CD14-positive monocyte (primary cell): ENCODE results near the gene TRIM47. TPM values are rescaled to one million over a fixed set of nuclear protein-coding genes. Genes with fewer than 3 reads are reported as not detected.

ENCODE experiments used
- DNase-seq, 3 donors: peaks; one replicate each; pipeline ENCODE4 v3.0.0-alpha.2; 2011 to 2022
- H2AFZ ChIP-seq: 2 replicates; pipeline ENCODE4 v1.6.0; 2012; ENCODE audit warnings: mild to moderate bottlenecking, low read depth, low read length, inconsistent platforms; ENCODE audit not compliant: insufficient read depth, poor library complexity, severe bottlenecking
- H3K27ac ChIP-seq, 2 donors: 1 replicate in 1 of 2; 2 replicates in 1 of 2; pipeline ENCODE4 v1.5.1; 2012 to 2013; ENCODE audit warnings: low read length in 2 of 2, control low read depth in 1 of 2, inconsistent platforms in 1 of 2, low read depth in 1 of 2, mild to moderate bottlenecking in 1 of 2
- H3K27me3 ChIP-seq, 2 donors: one replicate each; pipeline versions ENCODE4 v1.6.0 to v1.6.1; 2011 to 2013; ENCODE audit warnings: low read length in 2 of 2; ENCODE audit not compliant: control insufficient read depth in 2 of 2, insufficient read depth in 2 of 2
- H3K36me3 ChIP-seq, 2 donors: replicated peaks in 1 of 2; 1 replicate in 1 of 2; 2 replicates in 1 of 2; pipeline versions ENCODE4 v1.5.1 to v1.6.1; 2012 to 2013; ENCODE audit warnings: low read length in 2 of 2, control low read depth in 1 of 2, inconsistent platforms in 1 of 2, mild to moderate bottlenecking in 1 of 2; ENCODE audit not compliant: insufficient read depth in 2 of 2, control insufficient read depth in 1 of 2
- H3K4me1 ChIP-seq, 2 donors: 1 replicate in 1 of 2; 2 replicates in 1 of 2; pipeline versions ENCODE4 v1.5.1 to v1.6.1; 2012 to 2013; ENCODE audit warnings: low read length in 2 of 2, control low read depth in 1 of 2, inconsistent platforms in 1 of 2, mild to moderate bottlenecking in 1 of 2, moderate library complexity in 1 of 2; ENCODE audit not compliant: insufficient read depth in 2 of 2, control insufficient read depth in 1 of 2
- H3K4me2 ChIP-seq: replicated peaks from 2 replicates; pipeline ENCODE3; 2012; ENCODE audit warnings: low read length, moderate library complexity, mild to moderate bottlenecking; ENCODE audit not compliant: poor library complexity, severe bottlenecking; ENCODE audit errors: extremely low read depth
- H3K4me3 ChIP-seq, 3 experiments: fragments of 200-600 bp in 1 of 3; sonication (generic) in 1 of 3; replicated peaks in 1 of 3; 1 replicate in 2 of 3; 2 replicates in 1 of 3; pipeline ENCODE4 v1.5.1; 2011 to 2013; ENCODE audit warnings: low read length in 3 of 3, mild to moderate bottlenecking in 3 of 3, control low read depth in 2 of 3, low read depth in 2 of 3, inconsistent platforms in 1 of 3, moderate library complexity in 1 of 3
- H3K79me2 ChIP-seq: 2 replicates; pipeline ENCODE4 v1.6.0; 2012; ENCODE audit warnings: mild to moderate bottlenecking, control low read depth, inconsistent platforms, low read length, moderate library complexity; ENCODE audit not compliant: insufficient read depth
- H3K9ac ChIP-seq: 2 replicates; pipeline ENCODE4 v1.6.0; 2017; ENCODE audit warnings: low read length, mild to moderate bottlenecking; ENCODE audit not compliant: insufficient read depth, poor library complexity, severe bottlenecking
- H3K9me3 ChIP-seq, 2 donors: replicated peaks in 1 of 2; 1 replicate in 1 of 2; 2 replicates in 1 of 2; pipeline versions ENCODE4 v1.5.1 to v1.6.1; 2012 to 2013; ENCODE audit warnings: low read length in 2 of 2, control low read depth in 1 of 2; ENCODE audit not compliant: control insufficient read depth in 1 of 2, insufficient read depth in 1 of 2
- H4K20me1 ChIP-seq: 2 replicates; pipeline ENCODE4 v1.6.0; 2012; ENCODE audit warnings: mild to moderate bottlenecking, low read length, control low read depth, moderate library complexity; ENCODE audit not compliant: insufficient read depth
- H3K27ac Mint-ChIP-seq, 7 donors: one replicate each; pipeline ENCODE4 v1.8.0; 2020; ENCODE audit warnings: mild to moderate bottlenecking in 7 of 7, mixed read lengths in 7 of 7, moderate library complexity in 6 of 7, inconsistent platforms in 2 of 7
- H3K27me3 Mint-ChIP-seq, 3 donors: one replicate each; pipeline ENCODE4 v1.8.0; 2021 to 2022; ENCODE audit warnings: low read depth in 3 of 3, mild to moderate bottlenecking in 3 of 3, mixed read lengths in 3 of 3, moderate library complexity in 3 of 3, inconsistent platforms in 1 of 3
- H3K36me3 Mint-ChIP-seq, 2 donors: one replicate each; pipeline ENCODE4 v1.8.0; 2020; ENCODE audit warnings: mixed read lengths in 2 of 2, inconsistent platforms in 1 of 2, mild to moderate bottlenecking in 1 of 2
- H3K4me1 Mint-ChIP-seq: one replicate; pipeline ENCODE4 v1.8.0; 2020; ENCODE audit warnings: mild to moderate bottlenecking, mixed read lengths
- H3K4me3 Mint-ChIP-seq, 2 donors: one replicate each; pipeline ENCODE4 v1.8.0; 2020; ENCODE audit warnings: mild to moderate bottlenecking in 2 of 2, mixed read lengths in 2 of 2, moderate library complexity in 1 of 2
- H3K9me3 Mint-ChIP-seq, 7 donors: one replicate each; pipeline ENCODE4 v1.8.0; 2020 to 2022; ENCODE audit warnings: mixed read lengths in 7 of 7, mild to moderate bottlenecking in 6 of 7, moderate library complexity in 6 of 7, inconsistent platforms in 2 of 7
- CTCF ChIP-seq: fragments of 200-600 bp; IDR thresholded peaks from one replicate; pipeline ENCODE4 v1.8.0; 2022; ENCODE audit warnings: antibody characterized with exemption, mild to moderate bottlenecking
- WGBS: methylation state at CpG from one replicate; pipeline ENCODE4 v1.1.5; 2013; ENCODE audit warnings: missing lambda C conversion rate; ENCODE audit not compliant: insufficient coverage; 5-methylcytosine and 5-hydroxymethylcytosine counted together
- intact Hi-C, 2 donors: fragments of 100-400 bp; cut with micrococcal nuclease; formaldehyde crosslinking; loops; one replicate each; pipeline versions ENCODE4 v1.15.0 to v1.15.1; 2023
- polyA plus RNA-seq, 3 donors: library from polyadenylated mRNA; depleted of rRNA in 1 of 3; unstranded in 2 of 3; stranded (reverse) in 1 of 3; fragments of 300-500 nt in 2 of 3; fragments of >200 nt in 1 of 3; fragmentation: Illumina TruSeq in 2 of 3; gene quantifications; 1 replicate in 2 of 3; 2 replicates in 1 of 3; pipeline ENCODE4 v1.2.3, GENCODE V29; 2012 to 2021

Gene TRIM47
- polyA plus RNA-seq, 3 donors = 0.20 TPM; not detected in 2

GRCh38 chr17:75825149-75825552 lies 53.2 kb downstream of the TRIM47 start:
- H3K36me3 Mint-ChIP-seq = peaks cover 36 to 65% of the 10 kb centered on the region in 2 donors
- no peaks in the 10 kb centered on the region for H3K79me2 ChIP-seq
- H3K4me1 ChIP-seq = no peaks in the 10 kb centered on the region
- no peak overlapping the region for H3K4me2 ChIP-seq
- peaks cover 9% of the 10 kb centered on the region for H3K4me1 Mint-ChIP-seq
- H2AFZ ChIP-seq = no peak overlapping the region
- no peaks in the 10 kb centered on the region for H3K27me3 ChIP-seq
- no peak overlapping the region for H3K4me3 ChIP-seq
- no peaks in the 10 kb centered on the region for H3K9me3 Mint-ChIP-seq
- no peak for TF ChIP-seq CTCF
- H4K20me1 ChIP-seq = peaks cover 39% of the 10 kb centered on the region
- 100% methylated on average over 7 of the region's 13 CpGs for WGBS
- H3K27me3 Mint-ChIP-seq = no peaks in the 10 kb centered on the region
- H3K9ac ChIP-seq = no peak overlapping the region
- peak overlapping the region in 4 of 7 donors; percentile 2 to 53 (median 34) for H3K27ac Mint-ChIP-seq
- peaks cover 49 to 82% of the 10 kb centered on the region in 2 donors for H3K36me3 ChIP-seq
- no peak for DNase-seq
- H3K9me3 ChIP-seq = no peaks in the 10 kb centered on the region
- H3K27ac ChIP-seq = peak overlapping the region in 1 of 2 donors; percentile 40
- no peak overlapping the region for H3K4me3 Mint-ChIP-seq
- intact Hi-C loops = loop anchor here in 1 of 2 donors (5.0 kb wide), 1 partner anchor 33 kb away; no protein-coding TSS in a partner anchor

GRCh38 chr17:75824666-75825065 lies 53.7 kb downstream of the TRIM47 start:
- WGBS = 69% methylated on average over 2 of the region's 2 CpGs
- H3K27me3 ChIP-seq = no peaks in the 10 kb centered on the region
- H3K9me3 ChIP-seq = no peaks in the 10 kb centered on the region
- TF ChIP-seq CTCF = no peak
- H3K27ac ChIP-seq = peak overlapping the region in 1 of 2 donors; percentile 40
- H3K27me3 Mint-ChIP-seq = no peaks in the 10 kb centered on the region
- H3K4me2 ChIP-seq = no peak overlapping the region
- H4K20me1 ChIP-seq = peaks cover 35% of the 10 kb centered on the region
- H3K36me3 ChIP-seq = peaks cover 49 to 82% of the 10 kb centered on the region in 2 donors
- peaks cover 9% of the 10 kb centered on the region for H3K4me1 Mint-ChIP-seq
- H3K9ac ChIP-seq = no peak overlapping the region
- H3K36me3 Mint-ChIP-seq = peaks cover 36 to 65% of the 10 kb centered on the region in 2 donors
- H3K4me3 Mint-ChIP-seq = no peak overlapping the region
- no peaks in the 10 kb centered on the region for H3K9me3 Mint-ChIP-seq
- H3K4me1 ChIP-seq = no peaks in the 10 kb centered on the region
- H2AFZ ChIP-seq = no peak overlapping the region
- intact Hi-C loops = loop anchor here (5.0 kb wide), 2 partner anchors 32 to 62 kb away; no protein-coding TSS in a partner anchor
- H3K4me3 ChIP-seq = no peak overlapping the region
- H3K27ac Mint-ChIP-seq = peak overlapping the region in 4 of 7 donors; percentile 45 to 76 (median 58)
- DNase-seq = no peak
- no peaks in the 10 kb centered on the region for H3K79me2 ChIP-seq

Other genes with a start within 250 kb of the TRIM47 start
- gene SMIM5, start 245.1 kb downstream of the TRIM47 start, polyA plus RNA-seq = 1 to 10 TPM in 1 of 3 donors, under 1 TPM in 2; 0.15 to 3.3 (median 0.43) TPM
- gene RECQL5, start 211.4 kb downstream of the TRIM47 start, polyA plus RNA-seq = 10 to 100 TPM in 1 of 3 donors, 1 to 10 TPM in 2; 3.1 to 27.7 (median 4.4) TPM
- 100 to 1,000 TPM in 1 of 3 donors, 10 to 100 TPM in 2; 43.8 to 130 (median 61.6) TPM for gene SAP30BP, start 211.2 kb downstream of the TRIM47 start, polyA plus RNA-seq
- under 1 TPM in 2 of 3 donors, not detected in 1; 0.09 to 0.82 TPM for gene ITGB4, start 157.1 kb downstream of the TRIM47 start, polyA plus RNA-seq
- gene GALK1, start 113.4 kb downstream of the TRIM47 start, polyA plus RNA-seq = 100 to 1,000 TPM in 1 of 3 donors, 10 to 100 TPM in 2; 44.8 to 108 (median 84.3) TPM
- gene UNK, start 93.8 kb downstream of the TRIM47 start, polyA plus RNA-seq = 10 to 100 TPM in 1 of 3 donors, 1 to 10 TPM in 2; 6.3 to 12.9 (median 7.8) TPM
- gene UNC13D, start 34.2 kb downstream of the TRIM47 start, polyA plus RNA-seq = 100 to 1,000 TPM in 1 of 3 donors, 10 to 100 TPM in 2; 28.4 to 111 (median 53.3) TPM
- gene WBP2, start 23.2 kb downstream of the TRIM47 start, polyA plus RNA-seq = 10 to 100 TPM; 62.4 to 93.3 (median 67.9) TPM
- gene TRIM65, start 18.4 kb upstream of the TRIM47 start, polyA plus RNA-seq = 10 to 100 TPM in 1 of 3 donors, 1 to 10 TPM in 2; 5.6 to 10.4 (median 5.9) TPM
- gene MRPL38, start 26.3 kb upstream of the TRIM47 start, polyA plus RNA-seq = 10 to 100 TPM; 27.8 to 44.1 (median 36.0) TPM
- gene FBF1, start 62.5 kb upstream of the TRIM47 start, polyA plus RNA-seq = 1 to 10 TPM in 1 of 3 donors, under 1 TPM in 2; 0.32 to 4.4 (median 0.62) TPM
- gene ACOX1, start 100.6 kb upstream of the TRIM47 start, polyA plus RNA-seq = 10 to 100 TPM; 21.6 to 49.7 (median 49.2) TPM
- gene TEN1, start 100.7 kb upstream of the TRIM47 start, polyA plus RNA-seq = 10 to 100 TPM; 22.4 to 37.2 (median 31.3) TPM
- 10 to 100 TPM in 1 of 3 donors, not detected in 2; 25.5 TPM for gene CDK3, start 122.3 kb upstream of the TRIM47 start, polyA plus RNA-seq
- not detected for gene EVPL, start 148.7 kb upstream of the TRIM47 start, polyA plus RNA-seq
- gene SRP68, start 193.9 kb upstream of the TRIM47 start, polyA plus RNA-seq = 10 to 100 TPM; 27.4 to 47.1 (median 42.1) TPM
- 1 to 10 TPM in 2 of 3 donors, under 1 TPM in 1; 0.22 to 4.8 (median 1.1) TPM for gene GALR2, start 196.2 kb upstream of the TRIM47 start, polyA plus RNA-seq
- under 1 TPM in 1 of 3 donors, not detected in 2; 0.09 TPM for gene ZACN, start 200.6 kb upstream of the TRIM47 start, polyA plus RNA-seq
- gene EXOC7, start 225.2 kb upstream of the TRIM47 start, polyA plus RNA-seq = 10 to 100 TPM; 30.7 to 86.5 (median 42.4) TPM